Superior temporal gyrus (tissue), 1 donor: ENCODE data around the gene ZMYM2.

Experiments used
- DNase-seq: peaks from one replicate; pipeline ENCODE4 v3.0.0-alpha.2; 2016; ENCODE audit errors: extremely low spot score

The ZMYM2 gene

DNA sequence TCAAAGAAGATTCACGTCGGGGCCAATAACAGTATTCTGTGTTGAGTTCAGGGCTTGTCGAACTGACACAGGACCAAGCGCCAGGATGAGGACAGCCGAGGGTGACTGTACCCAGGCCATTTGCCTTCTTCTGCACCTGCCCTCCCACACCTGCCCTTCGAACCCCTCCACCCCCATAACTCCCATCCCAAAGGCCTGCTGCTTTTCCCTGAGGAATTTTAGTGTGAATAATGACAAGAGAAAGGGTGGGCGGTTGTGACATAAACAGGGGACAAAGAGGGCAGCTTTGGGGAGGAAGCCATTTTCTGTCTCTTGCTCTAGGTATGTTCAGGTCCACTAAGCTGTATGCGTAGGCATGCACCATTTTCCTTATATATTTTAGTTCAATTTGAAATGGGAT lies 176.2 kb downstream of the ZMYM2 start:
- no peak for DNase-seq

- no peak for DNase-seq
Measured at GRCh38 chr13:20136781-20137703, 178.5 kb downstream of the ZMYM2 start.

GRCh38 chr13:20137875-20138274 lies 179.3 kb downstream of the ZMYM2 start:
- DNase-seq, result no peak

DNA sequence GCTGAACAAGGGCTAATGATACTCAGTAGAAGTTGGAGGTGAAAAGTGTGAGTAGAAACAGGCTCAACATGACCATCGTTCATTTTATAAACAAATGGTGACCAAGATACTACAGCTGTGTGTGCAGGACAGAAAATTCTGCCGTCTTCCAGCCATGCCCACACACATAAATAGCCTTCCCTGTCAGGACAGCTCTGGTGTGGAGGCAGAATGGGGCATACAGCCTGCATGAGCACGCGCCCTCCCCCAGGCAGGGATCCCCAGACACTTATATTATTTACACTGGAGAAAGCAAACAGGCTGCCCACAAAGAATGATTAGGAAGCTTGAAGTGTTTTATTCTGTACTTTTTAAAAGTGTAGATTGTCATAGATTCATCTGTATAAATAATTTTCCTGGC lies 182.0 kb downstream of the ZMYM2 start:
- no peak for DNase-seq
